ENCODE measurements around the gene RAD51B.
"Not testable (repeated sequence)": the region's sequence is repeated elsewhere in the genome, so short reads cannot be mapped to it uniquely, and the experiment has no call there.

The RAD51B gene

GRCh38 chr14:68426661-68427549, 607.3 kb downstream of the RAD51B start:
- DNase-seq (ENCODE audit: low read depth in 2 of 2): no peak

DNA sequence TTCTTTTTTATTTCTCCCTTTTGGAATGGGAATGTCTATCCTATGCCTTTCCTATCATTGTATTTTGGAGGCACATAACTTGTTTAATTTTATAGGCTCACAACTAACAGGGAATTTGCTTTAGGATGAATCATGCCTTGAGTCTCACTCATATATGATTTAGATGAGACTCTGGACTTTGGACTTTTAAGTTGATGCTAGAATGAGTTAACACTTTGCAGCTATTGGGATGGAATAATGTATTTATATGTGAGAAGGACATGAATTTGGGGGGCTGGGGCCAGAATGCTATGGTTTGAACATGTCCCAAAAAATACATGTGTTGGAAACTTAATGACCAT, 607.9 kb downstream of the RAD51B start:
- no peak for DNase-seq (ENCODE audit: low read depth in 2 of 2)

DNA sequence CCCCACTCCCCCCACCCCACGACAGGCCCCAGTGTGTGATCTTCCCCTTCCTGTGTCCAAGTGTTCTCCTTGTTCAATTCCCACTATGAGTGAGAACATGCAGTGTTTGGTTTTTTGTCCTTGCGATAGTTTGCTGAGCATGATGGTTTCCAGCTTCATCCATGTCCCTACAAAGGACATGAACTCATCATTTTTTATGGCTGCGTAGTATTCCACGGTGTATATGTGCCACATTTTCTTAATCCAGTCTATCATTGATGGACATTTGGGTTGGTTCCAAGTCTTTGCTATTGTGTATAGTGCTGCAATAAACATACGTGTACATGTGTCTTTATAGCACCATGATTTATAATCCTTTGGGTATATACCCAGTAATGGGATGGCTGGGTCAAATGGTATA, 609.3 kb downstream of the RAD51B start:
- DNase-seq (ENCODE audit: low read depth in 2 of 2): not testable (repeated sequence)

GRCh38 chr14:68434173-68434572, 614.6 kb downstream of the RAD51B start:
- DNase-seq (ENCODE audit: low read depth in 2 of 2): not testable (repeated sequence)

DNA sequence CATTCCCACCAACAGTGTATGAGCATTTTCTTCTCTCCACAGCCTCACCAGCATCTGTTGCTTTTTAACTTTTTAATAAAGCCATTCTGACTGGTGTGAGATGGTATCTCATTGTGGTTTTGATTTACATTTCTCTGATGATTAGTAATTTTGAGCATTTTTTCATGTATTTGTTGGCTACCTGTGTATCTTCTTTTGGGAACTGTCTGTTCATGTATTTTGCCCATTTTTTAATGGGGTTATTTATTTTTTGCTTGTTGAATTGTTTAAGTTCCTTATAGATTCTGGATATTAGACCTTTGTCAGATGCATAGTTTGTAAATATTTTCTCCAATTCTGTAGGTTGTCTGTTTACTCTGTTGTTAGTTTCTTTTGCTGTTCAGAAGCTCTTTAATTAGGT, 616.1 kb downstream of the RAD51B start:
- not testable (repeated sequence) for DNase-seq (ENCODE audit: low read depth in 2 of 2)

- no peak for DNase-seq (ENCODE audit: low read depth in 2 of 2)
Observed at GRCh38 chr14:68439676-68440075, 620.1 kb downstream of the RAD51B start.

- DNase-seq (ENCODE audit: low read depth in 2 of 2): no peak
Observed at GRCh38 chr14:68440820-68441219, 621.2 kb downstream of the RAD51B start.

- no peak for DNase-seq (ENCODE audit: low read depth in 2 of 2)
Observed at GRCh38 chr14:68441542-68441941, 622.0 kb downstream of the RAD51B start.

DNA sequence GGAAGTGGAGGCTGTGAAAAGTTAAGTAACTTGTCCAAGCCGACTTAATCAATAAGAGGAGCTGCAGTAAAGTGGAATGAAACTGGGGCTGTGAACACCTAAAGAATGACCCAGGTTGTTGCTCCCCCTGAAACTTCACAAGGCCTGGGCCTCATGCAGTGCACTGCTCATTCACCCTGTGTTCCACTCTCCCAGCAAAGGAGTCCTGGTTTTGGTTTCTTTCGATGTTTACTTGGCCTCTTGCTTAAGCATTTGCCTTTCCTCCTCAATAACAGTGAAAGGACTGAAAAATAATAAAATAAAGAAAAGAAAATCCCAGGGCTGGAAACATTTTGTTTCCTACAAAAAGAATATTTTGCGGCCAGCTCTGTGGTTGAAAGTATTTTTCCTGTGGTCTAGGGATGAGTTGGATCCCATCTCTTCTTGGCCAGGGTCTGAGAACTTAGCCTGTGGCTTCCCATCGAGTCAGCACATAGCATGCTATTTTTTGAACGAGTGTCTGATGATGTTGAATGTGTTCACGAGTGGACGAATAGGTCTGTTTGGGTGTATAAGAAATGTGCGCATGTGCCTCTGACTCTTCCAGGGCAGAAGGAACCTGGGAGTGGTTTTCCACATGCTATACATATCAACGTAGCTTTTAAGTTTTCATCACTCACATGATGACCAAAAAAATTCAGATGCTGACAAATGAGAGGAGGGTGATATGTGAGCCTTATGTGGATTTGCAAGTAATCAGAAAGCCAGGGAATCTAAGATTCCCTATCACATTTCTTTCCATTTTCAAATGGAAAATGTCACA, 623.5 kb downstream of the RAD51B start:
- no peak for DNase-seq (ENCODE audit: low read depth in 2 of 2)

DNA sequence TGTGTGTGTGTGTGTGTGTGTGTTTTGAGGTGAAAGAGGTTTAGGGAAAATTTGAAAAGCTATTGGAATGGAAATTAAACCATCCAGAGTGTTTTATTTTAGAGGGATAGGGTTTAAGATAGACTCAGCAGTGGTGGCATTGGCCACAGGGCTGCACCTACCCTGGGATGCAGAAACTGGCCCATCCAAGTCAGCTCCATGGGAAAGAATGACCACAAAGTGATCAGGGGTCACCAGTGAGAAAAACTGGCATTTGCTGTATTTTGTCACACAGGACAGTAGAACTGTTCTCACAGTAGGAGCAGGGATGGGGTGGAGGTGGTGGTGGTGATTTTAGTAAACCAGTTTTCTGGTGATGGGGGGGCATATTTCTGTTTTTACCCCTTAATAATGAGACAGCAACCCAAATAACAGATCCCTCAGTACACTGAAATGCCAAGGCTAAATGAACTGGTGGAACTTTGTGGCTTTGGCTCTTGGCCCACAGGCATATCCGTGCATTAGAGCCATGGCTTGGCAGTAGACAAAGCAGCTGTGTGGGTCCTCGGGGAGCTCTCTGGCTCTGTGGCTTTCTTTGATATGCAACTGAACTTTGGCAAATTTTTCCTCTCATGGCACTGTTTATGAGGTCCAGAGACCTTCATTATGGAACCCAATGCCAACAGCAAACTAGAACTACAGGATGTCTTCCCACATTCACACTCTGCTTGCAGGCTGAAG, 625.0 kb downstream of the RAD51B start:
- DNase-seq (ENCODE audit: low read depth in 2 of 2): no peak

DNA sequence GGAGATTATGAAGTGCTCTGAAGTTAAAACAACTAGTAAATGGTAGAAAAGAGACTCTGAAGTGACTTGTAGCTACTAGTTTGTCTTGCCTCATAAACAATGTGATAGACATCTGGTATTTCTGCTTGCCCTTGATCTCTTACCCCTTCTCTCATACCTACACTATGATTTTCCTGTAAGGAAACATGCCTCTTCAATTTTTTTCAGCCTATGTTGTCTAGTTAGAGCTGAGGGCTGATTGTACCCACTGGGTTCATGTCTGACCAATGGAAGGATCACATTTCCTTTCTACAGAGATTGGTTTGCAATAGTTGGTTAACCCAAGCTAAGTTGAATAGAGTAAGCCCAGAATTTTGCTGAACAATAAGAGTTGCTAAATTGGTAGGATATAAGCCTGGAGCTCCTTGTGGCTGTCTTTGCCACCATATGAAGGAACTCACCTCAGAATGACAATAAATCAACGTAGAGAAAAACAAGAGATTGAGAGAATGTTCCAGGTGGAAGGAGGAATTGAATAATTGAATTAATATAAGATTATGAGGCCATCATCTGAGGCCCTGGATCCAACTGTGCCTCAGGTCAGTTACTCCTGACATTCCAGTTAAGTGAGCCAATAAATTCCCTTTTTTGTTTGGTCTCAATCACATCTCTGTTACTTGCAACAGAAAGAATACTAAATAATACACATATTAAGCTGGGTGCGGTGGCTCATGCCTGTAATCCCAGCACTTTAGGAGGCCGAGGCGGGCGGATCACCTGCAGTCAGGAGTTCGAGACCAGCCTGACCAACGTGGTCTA, 626.9 kb downstream of the RAD51B start:
- no peak for DNase-seq (ENCODE audit: low read depth in 2 of 2)

DNA sequence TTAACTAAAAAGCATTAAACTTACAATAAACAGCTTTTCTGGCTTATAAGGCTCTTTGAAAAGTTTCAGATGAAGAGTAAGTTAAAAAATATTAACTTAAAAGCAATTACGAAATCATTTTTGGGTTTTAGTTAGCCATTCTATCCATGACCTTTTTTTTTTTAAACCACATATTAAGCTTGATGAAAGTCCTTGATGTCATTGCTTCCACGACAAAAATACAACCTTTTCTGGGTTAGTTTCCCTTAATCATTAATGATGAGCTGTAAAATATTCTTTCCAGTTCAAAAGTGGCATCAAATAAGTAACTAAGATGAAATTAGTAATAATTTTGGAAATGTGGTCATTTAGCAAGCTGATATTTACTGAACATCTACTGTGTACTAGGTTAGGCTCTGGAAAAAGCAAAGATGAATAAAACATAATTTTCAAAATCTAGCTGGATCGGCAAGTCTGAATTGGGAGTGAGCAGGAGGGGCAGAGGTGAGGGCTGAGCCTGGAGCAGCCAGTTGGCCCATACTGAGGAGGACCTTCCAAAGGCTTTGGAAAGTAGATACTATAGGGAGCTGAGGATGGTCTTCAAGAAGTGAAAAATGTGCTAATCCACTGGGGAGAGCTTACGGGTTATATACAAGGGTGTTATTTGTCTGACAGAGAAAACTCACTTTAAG, 628.1 kb downstream of the RAD51B start:
- DNase-seq (ENCODE audit: low read depth in 2 of 2): no peak

- no peak for DNase-seq (ENCODE audit: low read depth in 2 of 2)
Observed at GRCh38 chr14:68448252-68448902, 628.8 kb downstream of the RAD51B start.

- no peak for DNase-seq (ENCODE audit: low read depth in 2 of 2)
Observed at GRCh38 chr14:68449561-68450181, 630.1 kb downstream of the RAD51B start.

- no peak for DNase-seq (ENCODE audit: low read depth in 2 of 2)
Observed at GRCh38 chr14:68450391-68451120, 631.0 kb downstream of the RAD51B start.

DNA sequence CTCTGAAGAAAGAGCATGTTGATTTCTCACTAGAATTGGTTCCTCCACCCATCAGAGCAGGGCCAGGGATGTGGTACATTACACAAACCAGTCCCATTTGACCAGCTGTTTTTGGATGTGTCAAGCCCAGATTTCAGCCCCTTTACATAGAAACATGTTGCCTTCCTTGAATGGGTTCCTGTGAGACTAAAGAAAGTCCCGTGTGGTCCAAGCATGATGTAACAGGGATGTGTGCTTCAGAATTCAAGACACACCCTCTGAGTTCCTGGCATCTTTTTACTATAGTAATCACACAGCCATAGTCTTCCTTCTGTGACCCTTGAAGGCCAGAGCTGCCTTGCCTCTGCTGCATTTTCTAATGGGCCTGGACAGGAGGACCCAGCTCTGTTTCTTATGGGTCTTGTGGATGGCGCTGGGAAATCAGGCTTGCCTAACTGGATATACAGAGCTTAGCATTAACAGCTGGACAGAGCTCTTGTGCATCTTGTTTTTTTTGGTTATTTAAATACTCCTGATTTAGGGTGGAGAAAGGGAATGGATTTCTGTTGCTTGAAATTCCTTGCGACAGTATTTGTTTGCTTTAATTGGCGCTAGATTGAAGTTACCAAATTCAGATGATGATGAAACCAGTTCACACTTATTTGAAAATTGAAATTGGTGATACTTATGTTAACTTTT, 632.3 kb downstream of the RAD51B start:
- no peak for DNase-seq (ENCODE audit: low read depth in 2 of 2)

GRCh38 chr14:68458253-68458652, 638.7 kb downstream of the RAD51B start:
- DNase-seq (ENCODE audit: low read depth in 2 of 2): no peak

DNA sequence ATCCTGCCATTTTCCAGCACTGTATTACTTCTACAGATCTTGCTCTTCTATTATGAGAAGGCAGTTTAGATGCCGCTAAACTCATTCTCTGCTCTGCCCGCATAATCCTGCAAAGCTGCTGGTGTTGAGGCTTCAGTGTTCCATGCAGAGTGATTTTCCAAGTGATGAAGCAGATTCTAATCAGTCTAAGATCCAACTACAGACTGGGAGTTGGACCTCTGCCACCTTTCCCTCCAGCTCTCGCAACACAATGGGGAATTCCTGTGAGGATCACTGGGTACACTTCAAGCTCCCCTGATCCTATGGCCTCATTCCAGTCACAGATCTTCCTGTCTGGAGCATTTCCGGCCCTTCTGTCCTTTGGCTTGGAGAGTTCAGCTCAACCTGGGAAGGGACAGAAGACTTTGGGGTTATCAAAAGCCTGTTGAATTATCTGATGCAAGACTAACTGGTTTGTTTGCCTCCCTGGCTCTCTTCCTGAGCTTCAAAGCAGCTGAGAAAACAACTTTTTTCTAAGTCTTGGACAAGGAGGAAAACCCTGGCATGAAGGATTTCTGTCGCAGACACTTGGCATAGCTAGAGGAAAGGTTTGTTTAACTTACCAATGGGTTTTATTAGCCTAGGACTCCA, 639.4 kb downstream of the RAD51B start:
- no peak for DNase-seq (ENCODE audit: low read depth in 2 of 2)
